ENCODE measurements around the gene NMD3. TPM values are rescaled to one million over a fixed set of nuclear protein-coding genes. Genes with fewer than 3 reads are reported as not detected.

Gene NMD3
- total RNA-seq, 1 experiment from 2014 or later, result 90.7 TPM

DNA sequence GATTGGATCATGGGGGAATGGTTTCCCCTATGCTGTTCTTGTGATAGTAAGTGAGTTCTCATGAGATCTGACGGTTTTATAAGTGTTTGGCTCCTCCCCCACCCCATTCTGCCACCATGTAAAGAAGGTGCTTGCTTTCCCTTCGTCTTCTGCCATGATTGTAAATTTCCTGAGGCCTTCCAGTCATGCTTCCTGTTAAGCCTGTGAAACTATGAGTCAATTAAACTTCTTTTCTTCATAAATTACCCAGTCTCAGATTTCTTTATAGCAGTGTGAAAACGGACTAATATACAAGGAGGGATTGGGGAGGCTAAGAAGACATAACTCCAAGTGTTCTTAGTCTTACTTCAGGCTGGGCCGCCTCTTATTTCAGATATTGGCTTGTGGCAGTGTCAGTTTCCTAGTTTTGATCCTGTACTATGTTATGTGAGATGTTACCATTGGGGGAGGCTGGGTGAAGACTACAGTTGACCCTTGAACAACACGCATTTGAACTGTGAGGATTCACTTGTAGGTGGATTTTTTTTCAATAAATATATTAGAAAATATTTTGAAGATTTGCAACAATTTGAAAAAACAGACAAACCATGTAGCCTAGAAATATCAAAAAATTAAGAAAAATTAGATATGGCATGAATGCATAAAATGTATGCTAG, 44.9 kb downstream of the NMD3 start:
- BruUV-seq (replicated peaks), result no TSS peak
- Mint-ChIP-seq H3K4me1 (ENCODE audit: low read depth, unreplicated experiment) (peaks cover 36% of the 10 kb centered on the region), H3K36me3 (ENCODE audit: insufficient read depth, unreplicated experiment) (peaks cover 24% of the 10 kb centered on the region), H3K27me3 (ENCODE audit: unreplicated experiment) (no peaks in the 10 kb centered on the region), H3K4me3 (ENCODE audit: low read depth, unreplicated experiment) (no peak overlapping the region), H3K27ac (ENCODE audit: unreplicated experiment) (peak overlapping the region; percentile 45), H3K9me3 (ENCODE audit: low read depth, unreplicated experiment) (peaks cover 7% of the 10 kb centered on the region)
- intact Hi-C loops (cut with micrococcal nuclease; ENCODE audit: unreplicated experiment), result no loop called here
- DNase-seq, result no peak
- CTCF ChIA-PET, result interaction anchor here (0.6 to 1.7 kb wide), 6 partner anchors 10 to 169 kb away, joined by 3 to 5 read pairs (median 4); no protein-coding TSS in a partner anchor
- TF ChIP-seq, protein P1, sequence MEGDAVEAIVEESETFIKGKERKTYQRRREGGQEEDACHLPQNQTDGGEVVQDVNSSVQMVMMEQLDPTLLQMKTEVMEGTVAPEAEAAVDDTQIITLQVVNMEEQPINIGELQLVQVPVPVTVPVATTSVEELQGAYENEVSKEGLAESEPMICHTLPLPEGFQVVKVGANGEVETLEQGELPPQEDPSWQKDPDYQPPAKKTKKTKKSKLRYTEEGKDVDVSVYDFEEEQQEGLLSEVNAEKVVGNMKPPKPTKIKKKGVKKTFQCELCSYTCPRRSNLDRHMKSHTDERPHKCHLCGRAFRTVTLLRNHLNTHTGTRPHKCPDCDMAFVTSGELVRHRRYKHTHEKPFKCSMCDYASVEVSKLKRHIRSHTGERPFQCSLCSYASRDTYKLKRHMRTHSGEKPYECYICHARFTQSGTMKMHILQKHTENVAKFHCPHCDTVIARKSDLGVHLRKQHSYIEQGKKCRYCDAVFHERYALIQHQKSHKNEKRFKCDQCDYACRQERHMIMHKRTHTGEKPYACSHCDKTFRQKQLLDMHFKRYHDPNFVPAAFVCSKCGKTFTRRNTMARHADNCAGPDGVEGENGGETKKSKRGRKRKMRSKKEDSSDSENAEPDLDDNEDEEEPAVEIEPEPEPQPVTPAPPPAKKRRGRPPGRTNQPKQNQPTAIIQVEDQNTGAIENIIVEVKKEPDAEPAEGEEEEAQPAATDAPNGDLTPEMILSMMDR (IDR thresholded peaks at IDR 0.05; ENCODE audit: unreplicated experiment), result no peak

DNA sequence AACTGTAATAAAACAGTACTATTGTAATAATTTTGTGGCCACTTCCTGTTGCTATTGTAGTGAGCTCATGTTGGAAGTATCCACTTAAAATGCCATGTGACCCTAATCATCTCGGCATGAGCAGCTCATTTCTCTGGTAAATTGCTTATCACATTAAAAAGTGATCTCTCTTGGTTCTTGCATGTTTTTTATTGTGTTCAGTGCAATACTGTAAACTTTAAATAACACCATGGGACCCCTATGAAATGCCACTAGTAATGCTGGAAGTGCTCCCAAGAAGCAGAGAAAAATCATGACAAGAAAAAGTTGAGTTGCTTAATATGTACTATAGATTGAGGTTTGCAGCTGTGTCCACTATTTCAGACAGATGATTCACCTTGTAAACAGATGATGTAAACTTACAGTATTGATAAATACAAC, 45.6 kb downstream of the NMD3 start:
- Mint-ChIP-seq H3K36me3 (ENCODE audit: insufficient read depth, unreplicated experiment) (peaks cover 17% of the 10 kb centered on the region), H3K27me3 (ENCODE audit: unreplicated experiment) (no peaks in the 10 kb centered on the region), H3K9me3 (ENCODE audit: low read depth, unreplicated experiment) (peaks cover 4% of the 10 kb centered on the region), H3K4me3 (ENCODE audit: low read depth, unreplicated experiment) (no peak overlapping the region), H3K27ac (ENCODE audit: unreplicated experiment) (peak overlapping the region; percentile 73), H3K4me1 (ENCODE audit: low read depth, unreplicated experiment) (peaks cover 36% of the 10 kb centered on the region)
- intact Hi-C loops (cut with micrococcal nuclease; ENCODE audit: unreplicated experiment), result no loop called here
- CTCF ChIA-PET, result interaction anchor here (0.6 to 1.7 kb wide), 7 partner anchors 11 to 170 kb away, joined by 3 to 5 read pairs (median 4); no protein-coding TSS in a partner anchor
- DNase-seq, result peak; percentile 14
- no TSS peak for BruUV-seq (replicated peaks)
- TF ChIP-seq, protein P1 (IDR thresholded peaks at IDR 0.05; ENCODE audit: unreplicated experiment), result no peak

DNA sequence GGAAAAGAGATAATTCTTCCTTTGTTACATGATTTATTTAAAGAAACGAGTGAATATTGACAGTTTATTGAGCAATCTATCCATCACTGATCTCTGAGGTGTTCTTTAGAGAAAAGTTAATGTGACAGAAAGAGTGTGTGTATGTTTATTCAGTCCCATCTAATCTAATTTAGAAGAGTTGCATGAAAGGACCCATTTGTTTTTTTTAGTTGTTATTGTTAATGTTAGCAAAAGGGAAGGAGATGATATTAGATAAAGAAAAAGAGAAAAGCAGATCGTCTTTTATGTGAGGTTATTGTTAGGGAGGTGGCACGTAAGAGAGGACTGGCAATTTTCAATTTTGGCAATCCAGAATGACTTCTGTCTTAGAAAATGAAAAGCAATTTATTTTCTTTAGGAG, 46.5 kb downstream of the NMD3 start:
- BruUV-seq (replicated peaks), result no TSS peak
- TF ChIP-seq, protein P1 (IDR thresholded peaks at IDR 0.05; ENCODE audit: unreplicated experiment), result no peak
- peak overlapping the region; percentile 73 for H3K27ac Mint-ChIP-seq (ENCODE audit: unreplicated experiment)

DNA sequence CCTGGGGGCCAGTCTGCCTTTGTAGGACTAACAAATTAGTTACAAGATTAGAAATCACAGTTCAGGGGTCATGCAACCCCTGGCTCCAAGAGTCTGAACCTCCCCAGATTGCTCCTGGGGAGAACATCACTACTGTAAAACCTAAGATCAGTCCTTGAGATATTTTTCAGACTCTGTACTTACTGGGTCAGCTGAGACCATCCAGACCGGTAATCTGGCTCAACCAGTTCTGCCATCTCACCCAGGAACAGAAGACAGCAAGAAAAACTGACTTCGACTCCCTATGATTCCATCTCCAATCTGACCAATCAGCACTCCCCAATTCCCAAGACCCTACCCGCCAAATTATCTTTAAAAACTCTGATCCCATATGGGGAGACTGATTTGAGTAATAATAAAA, 47.5 kb downstream of the NMD3 start:
- H3K27ac Mint-ChIP-seq (ENCODE audit: unreplicated experiment), result peak overlapping the region; percentile 73
- TF ChIP-seq, protein P1 (IDR thresholded peaks at IDR 0.05; ENCODE audit: unreplicated experiment), result no peak
- intact Hi-C loops (cut with micrococcal nuclease; ENCODE audit: unreplicated experiment), result no loop called here
- BruUV-seq (replicated peaks), result no TSS peak
- DNase-seq, result peak; percentile 70
- H3K4me3 Mint-ChIP-seq (ENCODE audit: low read depth, unreplicated experiment), result no peak overlapping the region
- no peaks in the 10 kb centered on the region for H3K27me3 Mint-ChIP-seq (ENCODE audit: unreplicated experiment)
- peaks cover 14% of the 10 kb centered on the region for H3K36me3 Mint-ChIP-seq (ENCODE audit: insufficient read depth, unreplicated experiment)
- peaks cover 36% of the 10 kb centered on the region for H3K4me1 Mint-ChIP-seq (ENCODE audit: low read depth, unreplicated experiment)
- peaks cover 4% of the 10 kb centered on the region for H3K9me3 Mint-ChIP-seq (ENCODE audit: low read depth, unreplicated experiment)
- CTCF ChIA-PET, result interaction anchor here (1.7 kb wide), 1 partner anchor 152 kb away, joined by 5 read pairs; no protein-coding TSS in a partner anchor

More for the DNA sequence above, 46.5 kb downstream of the NMD3 start:
- Mint-ChIP-seq H3K9me3 (ENCODE audit: low read depth, unreplicated experiment) (peaks cover 4% of the 10 kb centered on the region), H3K4me3 (ENCODE audit: low read depth, unreplicated experiment) (no peak overlapping the region), H3K36me3 (ENCODE audit: insufficient read depth, unreplicated experiment) (peaks cover 14% of the 10 kb centered on the region), H3K27me3 (ENCODE audit: unreplicated experiment) (no peaks in the 10 kb centered on the region), H3K4me1 (ENCODE audit: low read depth, unreplicated experiment) (peaks cover 36% of the 10 kb centered on the region)
- CTCF ChIA-PET, result interaction anchor here (1.7 kb wide), 2 partner anchors 12 to 153 kb away, joined by 4 to 5 read pairs; no protein-coding TSS in a partner anchor
- no peak for DNase-seq
- intact Hi-C loops (cut with micrococcal nuclease; ENCODE audit: unreplicated experiment), result no loop called here

All from Calu3 (cell line).